Measurements from ENCODE around the gene JARID2.

Gene JARID2

GRCh38 chr6:15513131-15513771 is 267.4 kb downstream of the JARID2 start:
- no peak for DNase-seq

GRCh38 chr6:15513801-15514711 is 268.2 kb downstream of the JARID2 start:
- DNase-seq = no peak

- DNase-seq = no peak
Measured at GRCh38 chr6:15515226-15515625, 269.4 kb downstream of the JARID2 start.

GRCh38 chr6:15515660-15516375 is 269.9 kb downstream of the JARID2 start:
- DNase-seq = no peak

- DNase-seq = no peak
Measured at GRCh38 chr6:15516378-15516777, 270.5 kb downstream of the JARID2 start.

GRCh38 chr6:15516923-15517560 is 271.2 kb downstream of the JARID2 start:
- no peak for DNase-seq

GRCh38 chr6:15517600-15517999 is 271.7 kb downstream of the JARID2 start:
- no peak for DNase-seq

- no peak for DNase-seq
Measured at GRCh38 chr6:15518057-15518456, 272.2 kb downstream of the JARID2 start.

- no peak for DNase-seq
Measured at GRCh38 chr6:15518878-15519277, 273.0 kb downstream of the JARID2 start.

- DNase-seq = no peak
Measured at GRCh38 chr6:15519681-15520080, 273.8 kb downstream of the JARID2 start.

GRCh38 chr6:15520626-15521203 is 274.8 kb downstream of the JARID2 start:
- DNase-seq = no peak

- DNase-seq = no peak
Measured at GRCh38 chr6:15521582-15521981, 275.7 kb downstream of the JARID2 start.

GRCh38 chr6:15522026-15522425 is 276.2 kb downstream of the JARID2 start:
- no peak for DNase-seq

- DNase-seq = peak; percentile 47
Measured at GRCh38 chr6:15522427-15522826, 276.6 kb downstream of the JARID2 start.

GRCh38 chr6:15522856-15523529 is 277.1 kb downstream of the JARID2 start:
- DNase-seq = no peak

- no peak for DNase-seq
Measured at GRCh38 chr6:15523679-15524630, 278.1 kb downstream of the JARID2 start.

GRCh38 chr6:15524861-15525401 is 279.1 kb downstream of the JARID2 start:
- DNase-seq = no peak

- no peak for DNase-seq
Measured at GRCh38 chr6:15526212-15526701, 280.4 kb downstream of the JARID2 start.

- no peak for DNase-seq
Measured at GRCh38 chr6:15527838-15528617, 282.2 kb downstream of the JARID2 start.

GRCh38 chr6:15528870-15529269 is 283.0 kb downstream of the JARID2 start:
- no peak for DNase-seq
